ENCODE measurements around the gene PRKAR1B.

PRKAR1B gene

GRCh38 chr7:727104-727805 lies at the start of gene PRKAR1B:
TSS of gene PRKAR1B (minus strand) at chr7:727281. CDS start at chr7:711505, 15,776 bp downstream.
- DNase-seq = peak; percentile 64

GRCh38 chr7:776381-776780 lies 49.3 kb upstream of the PRKAR1B start:
- DNase-seq = no peak

GRCh38 chr7:774161-775109 lies 47.4 kb upstream of the PRKAR1B start:
- DNase-seq = peak; percentile 52

- DNase-seq = no peak
These were observed 46.5 kb upstream of the PRKAR1B start for GRCh38 chr7:773622-773915.

- no peak for DNase-seq
These were observed 46.0 kb upstream of the PRKAR1B start for GRCh38 chr7:772861-773621.

GRCh38 chr7:772392-772791 lies 45.3 kb upstream of the PRKAR1B start:
- no peak for DNase-seq

GRCh38 chr7:772005-772294 lies 44.9 kb upstream of the PRKAR1B start:
- DNase-seq = no peak

GRCh38 chr7:771234-772004 lies 44.3 kb upstream of the PRKAR1B start:
- DNase-seq = no peak

GRCh38 chr7:770741-771166 lies 43.7 kb upstream of the PRKAR1B start:
- no peak for DNase-seq

GRCh38 chr7:770336-770735 lies 43.3 kb upstream of the PRKAR1B start:
- DNase-seq = no peak

- peak; percentile 24 for DNase-seq
These were observed 41.9 kb upstream of the PRKAR1B start for GRCh38 chr7:768881-769504.

GRCh38 chr7:767941-768731 lies 41.1 kb upstream of the PRKAR1B start:
- DNase-seq = no peak

GRCh38 chr7:767580-767940 lies 40.5 kb upstream of the PRKAR1B start:
- no peak for DNase-seq

GRCh38 chr7:765383-765782 lies 38.3 kb upstream of the PRKAR1B start:
- DNase-seq = no peak

- DNase-seq = no peak
These were observed 36.7 kb upstream of the PRKAR1B start for GRCh38 chr7:763762-764161.

- no peak for DNase-seq
These were observed 35.8 kb upstream of the PRKAR1B start for GRCh38 chr7:762885-763284.

- no peak for DNase-seq
These were observed 34.5 kb upstream of the PRKAR1B start for GRCh38 chr7:761631-762030.

- DNase-seq = no peak
These were observed 34.0 kb upstream of the PRKAR1B start for GRCh38 chr7:761101-761500.

- DNase-seq = no peak
These were observed 32.9 kb upstream of the PRKAR1B start for GRCh38 chr7:760006-760405.

- DNase-seq = no peak
These were observed 32.5 kb upstream of the PRKAR1B start for GRCh38 chr7:759569-759968.

GRCh38 chr7:757741-758163 lies 30.7 kb upstream of the PRKAR1B start:
- DNase-seq = no peak

Data from hematopoietic multipotent progenitor cell treated with erythropoietin and hydrocortisone succinate and interleukin-3 and kit ligand, for 6 days (in vitro differentiated cells).